ENCODE results near the gene CRK. TPM values are rescaled to one million over a fixed set of nuclear protein-coding genes. Genes with fewer than 3 reads are reported as not detected.

CRK gene
- total and polyA plus RNA-seq, 2 donors (not counting 1 experiment from before 2014, with no cell fraction given), result 120 to 138 TPM

DNA sequence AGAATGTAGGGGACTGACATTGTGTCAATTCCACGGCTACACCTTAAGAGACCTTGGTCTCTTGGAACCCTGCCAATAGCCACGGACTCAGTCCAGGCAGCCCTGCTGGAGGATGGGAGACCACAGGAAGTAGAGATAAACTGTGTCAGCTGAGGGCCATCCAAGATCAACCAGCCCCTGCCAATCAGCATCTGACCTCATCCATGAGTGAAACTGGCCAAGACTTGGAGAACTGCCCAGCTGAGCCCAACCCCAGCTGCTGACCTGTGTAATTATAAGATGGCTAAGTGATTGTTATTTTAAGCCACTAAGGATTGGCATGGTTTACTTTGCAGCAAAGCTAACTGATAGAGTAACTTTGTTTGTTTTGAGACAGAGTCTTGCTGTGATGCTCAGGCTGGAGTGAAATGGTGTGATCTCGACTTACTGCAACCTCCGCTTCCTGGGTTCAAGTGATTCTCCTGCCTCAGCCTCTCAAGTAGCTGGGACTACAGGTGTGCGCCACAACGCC, 42.7 kb downstream of the CRK start:
- Histone ChIP-seq H3K27ac (ENCODE audit: insufficient read depth, low read length) (no peak overlapping the region), H3K9me3 (ENCODE audit: control insufficient read depth, insufficient read depth, low read depth, low read length) (no peaks in the 10 kb centered on the region), H3K79me2 (ENCODE audit: control insufficient read depth, insufficient read depth, low read length) (no peaks in the 10 kb centered on the region), H3K36me3 (ENCODE audit: control insufficient read depth, insufficient read depth, low read length) (no peaks in the 10 kb centered on the region), H3K27me3 (ENCODE audit: control insufficient read depth, insufficient read depth, low read length) (no peaks in the 10 kb centered on the region), H3K9ac (ENCODE audit: insufficient read depth, low read length) (no peak overlapping the region), H3K4me3 (replicated peaks in 1 of 4; ENCODE audit: control extremely low read depth in 1 of 4, insufficient read depth in 1 of 4, low read depth in 3 of 4, low read length in 4 of 4) (no peak overlapping the region), H3K4me1 (ENCODE audit: control insufficient read depth, extremely low read depth, insufficient read depth, low read length) (no peaks in the 10 kb centered on the region), H4K20me1 (ENCODE audit: control insufficient read depth, extremely low read depth, insufficient read depth, low read length) (no peaks in the 10 kb centered on the region), H3K4me2 (ENCODE audit: extremely low read depth, insufficient read depth, low read length) (no peak overlapping the region), H2AFZ (ENCODE audit: low read length) (no peak overlapping the region)
- peak; percentile 85 to 91 for DNase-seq (ENCODE audit: low read depth in 2 of 2)
- TF ChIP-seq, protein P1, sequence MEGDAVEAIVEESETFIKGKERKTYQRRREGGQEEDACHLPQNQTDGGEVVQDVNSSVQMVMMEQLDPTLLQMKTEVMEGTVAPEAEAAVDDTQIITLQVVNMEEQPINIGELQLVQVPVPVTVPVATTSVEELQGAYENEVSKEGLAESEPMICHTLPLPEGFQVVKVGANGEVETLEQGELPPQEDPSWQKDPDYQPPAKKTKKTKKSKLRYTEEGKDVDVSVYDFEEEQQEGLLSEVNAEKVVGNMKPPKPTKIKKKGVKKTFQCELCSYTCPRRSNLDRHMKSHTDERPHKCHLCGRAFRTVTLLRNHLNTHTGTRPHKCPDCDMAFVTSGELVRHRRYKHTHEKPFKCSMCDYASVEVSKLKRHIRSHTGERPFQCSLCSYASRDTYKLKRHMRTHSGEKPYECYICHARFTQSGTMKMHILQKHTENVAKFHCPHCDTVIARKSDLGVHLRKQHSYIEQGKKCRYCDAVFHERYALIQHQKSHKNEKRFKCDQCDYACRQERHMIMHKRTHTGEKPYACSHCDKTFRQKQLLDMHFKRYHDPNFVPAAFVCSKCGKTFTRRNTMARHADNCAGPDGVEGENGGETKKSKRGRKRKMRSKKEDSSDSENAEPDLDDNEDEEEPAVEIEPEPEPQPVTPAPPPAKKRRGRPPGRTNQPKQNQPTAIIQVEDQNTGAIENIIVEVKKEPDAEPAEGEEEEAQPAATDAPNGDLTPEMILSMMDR (conservative IDR thresholded peaks at IDR 0.05 in 1 of 2, IDR thresholded peaks at IDR 0.05 in 1 of 2; ENCODE audit: low read depth in 1 of 2, low read length in 2 of 2), result no peak
- no peak for TF ChIP-seq EZH2 (IDR thresholded peaks at IDR 0.05; ENCODE audit: low read length, missing control alignments)

DNA sequence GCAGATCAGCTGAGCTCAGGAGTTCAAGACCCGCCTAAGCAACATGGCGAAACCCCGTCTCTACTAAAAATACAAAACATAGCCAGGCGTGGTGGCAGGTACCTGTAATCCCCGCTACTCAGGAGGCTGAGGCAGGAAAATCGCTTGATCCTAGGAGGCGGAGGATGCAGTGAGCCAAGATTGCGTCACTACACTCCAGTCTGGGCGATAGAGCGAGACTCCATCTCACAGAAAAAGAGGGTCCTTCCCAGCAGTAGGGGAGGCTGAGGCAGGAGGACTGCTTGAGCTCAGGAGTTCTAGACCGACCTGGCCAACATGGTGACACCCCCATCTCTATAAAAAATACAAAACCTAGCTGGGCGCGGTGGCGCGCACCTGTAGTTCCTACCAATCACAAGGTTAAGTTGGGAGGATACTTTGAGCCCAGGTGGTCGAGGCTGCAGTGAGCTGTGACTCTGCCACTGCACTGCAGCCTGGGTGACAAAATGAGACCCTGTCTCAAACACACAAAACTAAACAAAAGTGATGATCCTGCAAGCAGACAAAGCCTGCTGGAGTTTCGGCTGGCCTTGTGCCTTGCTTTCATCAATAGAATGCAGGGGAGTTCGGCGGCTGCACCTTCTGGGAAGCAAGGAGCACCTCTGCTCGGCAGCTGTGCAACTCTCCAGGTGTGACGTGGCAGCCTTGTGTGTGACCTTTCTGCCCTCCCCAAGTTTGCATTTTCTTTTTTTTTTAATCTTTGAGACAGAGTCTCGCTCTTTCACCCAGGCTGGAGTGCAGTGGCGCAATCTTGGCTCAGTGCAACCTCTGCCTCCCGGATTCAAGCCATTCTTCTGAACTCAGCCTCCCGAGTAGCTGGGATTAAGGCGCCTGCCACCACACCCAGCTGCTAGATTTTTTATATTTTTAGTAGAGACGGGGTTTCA, 43.6 kb downstream of the CRK start:
- Histone ChIP-seq H3K4me1 (ENCODE audit: control insufficient read depth, extremely low read depth, insufficient read depth, low read length) (no peaks in the 10 kb centered on the region), H2AFZ (ENCODE audit: low read length) (no peak overlapping the region), H3K9me3 (ENCODE audit: control insufficient read depth, insufficient read depth, low read depth, low read length) (no peaks in the 10 kb centered on the region), H3K36me3 (ENCODE audit: control insufficient read depth, insufficient read depth, low read length) (no peaks in the 10 kb centered on the region), H3K4me2 (ENCODE audit: extremely low read depth, insufficient read depth, low read length) (no peak overlapping the region), H3K4me3 (replicated peaks in 1 of 4; ENCODE audit: control extremely low read depth in 1 of 4, insufficient read depth in 1 of 4, low read depth in 3 of 4, low read length in 4 of 4) (no peak overlapping the region), H3K27ac (ENCODE audit: insufficient read depth, low read length) (no peak overlapping the region), H4K20me1 (ENCODE audit: control insufficient read depth, extremely low read depth, insufficient read depth, low read length) (no peaks in the 10 kb centered on the region), H3K9ac (ENCODE audit: insufficient read depth, low read length) (no peak overlapping the region), H3K27me3 (ENCODE audit: control insufficient read depth, insufficient read depth, low read length) (no peaks in the 10 kb centered on the region), H3K79me2 (ENCODE audit: control insufficient read depth, insufficient read depth, low read length) (no peaks in the 10 kb centered on the region)
- TF ChIP-seq EZH2 (IDR thresholded peaks at IDR 0.05; ENCODE audit: low read length, missing control alignments), result no peak
- TF ChIP-seq, protein P1 (conservative IDR thresholded peaks at IDR 0.05 in 1 of 2, IDR thresholded peaks at IDR 0.05 in 1 of 2; ENCODE audit: low read depth in 1 of 2, low read length in 2 of 2), result no peak
- peak in 1 of 2 donors; percentile 17 for DNase-seq (ENCODE audit: low read depth in 2 of 2)

DNA sequence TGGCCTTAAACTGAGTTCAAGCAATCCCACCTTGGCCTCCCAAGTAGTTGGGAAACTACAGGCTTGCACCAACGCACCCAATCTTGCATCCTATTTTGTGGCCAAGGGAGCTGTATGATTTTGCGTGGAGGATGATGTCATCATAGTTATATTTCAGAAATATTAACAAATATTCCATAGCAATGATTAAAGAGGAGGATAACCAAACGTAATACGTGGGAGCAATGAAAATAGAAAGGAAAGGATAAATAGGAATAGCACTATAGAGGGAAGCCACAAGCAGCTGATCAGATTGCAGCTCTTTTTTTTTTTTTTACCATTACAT, 53.8 kb downstream of the CRK start:
- H3K27ac ChIP-seq (ENCODE audit: insufficient read depth, low read length), result no peak overlapping the region
- H3K36me3 ChIP-seq (ENCODE audit: control insufficient read depth, insufficient read depth, low read length), result no peaks in the 10 kb centered on the region
- no peak overlapping the region for H3K4me2 ChIP-seq (ENCODE audit: extremely low read depth, insufficient read depth, low read length)
- no peak for TF ChIP-seq EZH2 (IDR thresholded peaks at IDR 0.05; ENCODE audit: low read length, missing control alignments)
- TF ChIP-seq, protein P1 (conservative IDR thresholded peaks at IDR 0.05 in 1 of 2, IDR thresholded peaks at IDR 0.05 in 1 of 2; ENCODE audit: low read depth in 1 of 2, low read length in 2 of 2), result no peak
- H2AFZ ChIP-seq (ENCODE audit: low read length), result no peak overlapping the region
- no peak overlapping the region for H3K9ac ChIP-seq (ENCODE audit: insufficient read depth, low read length)
- peaks cover 27% of the 10 kb centered on the region for H3K79me2 ChIP-seq (ENCODE audit: control insufficient read depth, insufficient read depth, low read length)
- no peak for DNase-seq (ENCODE audit: low read depth in 2 of 2)
- H3K27me3 ChIP-seq (ENCODE audit: control insufficient read depth, insufficient read depth, low read length), result no peaks in the 10 kb centered on the region
- H4K20me1 ChIP-seq (ENCODE audit: control insufficient read depth, extremely low read depth, insufficient read depth, low read length), result peaks cover 3% of the 10 kb centered on the region
- no peaks in the 10 kb centered on the region for H3K9me3 ChIP-seq (ENCODE audit: control insufficient read depth, insufficient read depth, low read depth, low read length)
- H3K4me3 ChIP-seq (replicated peaks in 1 of 4; ENCODE audit: control extremely low read depth in 1 of 4, insufficient read depth in 1 of 4, low read depth in 3 of 4, low read length in 4 of 4), result no peak overlapping the region
- H3K4me1 ChIP-seq (ENCODE audit: control insufficient read depth, extremely low read depth, insufficient read depth, low read length), result no peaks in the 10 kb centered on the region

Measured in fibroblast of lung (primary cell).